RWPE1 (cell line): Measurements from ENCODE around the gene ELAC2.

ENCODE experiments used
- CTCF ChIA-PET: fragments of 350-600 bp; sonication (Branson Sonifier 250); formaldehyde crosslinking; extraction: SDS; loops from one replicate; lab custom pipeline; 2021; lab: Yijun Ruan, JAX
- POLR2A ChIA-PET: fragments of 400-600 bp; formaldehyde crosslinking; extraction: SDS; loops from one replicate; lab custom pipeline; 2020; ENCODE audit warnings: antibody characterized with exemption; ENCODE audit not compliant: low non-redundant PET; lab: Yijun Ruan, JAX
- DNase-seq: peaks from one replicate; pipeline ENCODE4 v3.0.0; 2012; ENCODE audit warnings: low spot score
- H3K27ac ChIP-seq: fragments of 450-650 bp; 2 replicates; pipeline ENCODE4 v1.5.1; 2017
- CTCF ChIP-seq: fragments of 450-650 bp; conservative IDR thresholded peaks from 2 replicates; pipeline ENCODE4 v1.5.1; 2017; ENCODE audit warnings: low read depth, mild to moderate bottlenecking

Gene ELAC2

GRCh38 chr17:12995106-12995895 lies 22.5 kb downstream of the ELAC2 start:
- TF ChIP-seq CTCF: no peak
- DNase-seq: no peak
- ChIA-PET CTCF (no interaction called here), POLR2A (no interaction called here)
- no peak overlapping the region for H3K27ac ChIP-seq

- DNase-seq: no peak
- no peak for TF ChIP-seq CTCF
- no peak overlapping the region for H3K27ac ChIP-seq
- CTCF ChIA-PET: no interaction called here
- POLR2A ChIA-PET: no interaction called here
Observed at GRCh38 chr17:12994341-12995074, 23.3 kb downstream of the ELAC2 start.

GRCh38 chr17:12993631-12994030 lies 24.2 kb downstream of the ELAC2 start:
- no peak for DNase-seq
- H3K27ac ChIP-seq: no peak overlapping the region
- no peak for TF ChIP-seq CTCF
- POLR2A ChIA-PET: no interaction called here
- CTCF ChIA-PET: interaction anchor here (0.7 kb wide), 1 partner anchor 1383 kb away, joined by 3 read pairs; no protein-coding TSS in a partner anchor

GRCh38 chr17:12992676-12993075 lies 25.2 kb downstream of the ELAC2 start:
- CTCF ChIA-PET: interaction anchor here (0.6 kb wide), 1 partner anchor 733 kb away, joined by 3 read pairs; no protein-coding TSS in a partner anchor
- no peak overlapping the region for H3K27ac ChIP-seq
- no peak for DNase-seq
- POLR2A ChIA-PET: no interaction called here
- TF ChIP-seq CTCF: no peak

GRCh38 chr17:12990926-12991325 lies 26.9 kb downstream of the ELAC2 start:
- POLR2A ChIA-PET: no interaction called here

More at GRCh38 chr17:12990926-12991325, 26.9 kb downstream of the ELAC2 start:
- no peak for DNase-seq
- no peak for TF ChIP-seq CTCF
- CTCF ChIA-PET: no interaction called here
- no peak overlapping the region for H3K27ac ChIP-seq
